HepG2 (cell line): ENCODE results near the gene WWC2. TPM values are rescaled to one million over a fixed set of nuclear protein-coding genes. Genes with fewer than 3 reads are reported as not detected.

ENCODE experiments used
- ELF3 ChIP-seq: IDR thresholded peaks from 2 replicates; pipeline ENCODE4 v1.6.1; 2016; ENCODE audit warnings: missing genetic modification reagents, missing compliant biosample characterization
- NONO ChIP-seq, 2 experiments: fragments of 450-650 bp in 1 of 2; sonication (generic) in 1 of 2; formaldehyde crosslinking in 1 of 2; IDR thresholded peaks in 1 of 2; conservative IDR thresholded peaks in 1 of 2; 2 replicates each; pipeline versions ENCODE4 v1.6.1 to v1.8.0; 2017 to 2022; ENCODE audit warnings: mild to moderate bottlenecking in 1 of 2, missing genetic modification reagents in 1 of 2, moderate library complexity in 1 of 2
- PHF21A ChIP-seq: sonication (generic); formaldehyde crosslinking; IDR thresholded peaks from 2 replicates; pipeline ENCODE4 v1.5.0; 2020; ENCODE audit warnings: mild to moderate bottlenecking, missing genetic modification reagents
- ZNF280B ChIP-seq: sonication (generic); formaldehyde crosslinking; IDR thresholded peaks from 2 replicates; pipeline ENCODE4 v1.5.0; 2020; ENCODE audit warnings: missing genetic modification reagents, mild to moderate bottlenecking, borderline replicate concordance
- ZNF34 ChIP-seq: sonication (generic); formaldehyde crosslinking; IDR thresholded peaks from 2 replicates; pipeline ENCODE4 v1.4.0; 2020; ENCODE audit warnings: mild to moderate bottlenecking, missing genetic modification reagents, borderline replicate concordance
- ZSCAN25 ChIP-seq: sonication (generic); formaldehyde crosslinking; IDR thresholded peaks from 2 replicates; pipeline ENCODE4 v1.8.0; 2022; ENCODE audit warnings: mild to moderate bottlenecking, missing genetic modification reagents
- polyA plus RNA-seq, 8 experiments: library from polyadenylated mRNA; depleted of rRNA in 3 of 8; stranded (reverse) in 7 of 8; unstranded in 1 of 8; fragments of >200 nt; fragmentation: Illumina TruSeq in 4 of 8; extraction: Trizol in 4 of 8; gene quantifications; 2 replicates each; pipeline versions ENCODE4 v1.2.1 to v1.2.3, GENCODE V29; 2011 to 2016; ENCODE audit warnings: low read depth in 4 of 8, missing spikeins in 1 of 8, mixed read lengths in 1 of 8; ENCODE audit not compliant: insufficient read depth in 1 of 8
- total RNA-seq, 5 experiments: library from RNA; depleted of rRNA; stranded (reverse); fragments of >200 nt; fragmentation: Illumina TruSeq; extraction: Trizol; gene quantifications; 2 replicates each; pipeline ENCODE4 v1.2.3, GENCODE V29; 2016; ENCODE audit warnings: low read depth in 1 of 5
- TF ChIP-seq, protein P1 (sequence below): sonication (generic); formaldehyde crosslinking; IDR thresholded peaks from 2 replicates; pipeline ENCODE4 v1.4.0; 2020; ENCODE audit warnings: mild to moderate bottlenecking, missing genetic modification reagents, borderline replicate concordance
- TF ChIP-seq, protein P2 (sequence below): sonication (generic); formaldehyde crosslinking; IDR thresholded peaks from 2 replicates; pipeline ENCODE4 v1.5.0; 2020; ENCODE audit warnings: mild to moderate bottlenecking, missing genetic modification reagents
- TF ChIP-seq, protein P3 (sequence below): sonication (generic); formaldehyde crosslinking; IDR thresholded peaks from 2 replicates; pipeline ENCODE4 v1.8.1; 2022; ENCODE audit warnings: mild to moderate bottlenecking, missing genetic modification reagents
- TF ChIP-seq, protein P4 (sequence below): sonication (generic); formaldehyde crosslinking; IDR thresholded peaks from 2 replicates; pipeline ENCODE4 v1.4.0; 2020; ENCODE audit warnings: missing genetic modification reagents, mild to moderate bottlenecking, borderline replicate concordance
- TF ChIP-seq, protein P5 (sequence below): sonication (generic); formaldehyde crosslinking; IDR thresholded peaks from 2 replicates; pipeline ENCODE4 v1.4.0; 2020; ENCODE audit warnings: missing genetic modification reagents

WWC2 gene
- total and polyA plus RNA-seq, 2 of the 13 experiments (the other 11 are each of a cell fraction or from before 2014, with no cell fraction given), result 40.0 to 50.1 TPM

DNA sequence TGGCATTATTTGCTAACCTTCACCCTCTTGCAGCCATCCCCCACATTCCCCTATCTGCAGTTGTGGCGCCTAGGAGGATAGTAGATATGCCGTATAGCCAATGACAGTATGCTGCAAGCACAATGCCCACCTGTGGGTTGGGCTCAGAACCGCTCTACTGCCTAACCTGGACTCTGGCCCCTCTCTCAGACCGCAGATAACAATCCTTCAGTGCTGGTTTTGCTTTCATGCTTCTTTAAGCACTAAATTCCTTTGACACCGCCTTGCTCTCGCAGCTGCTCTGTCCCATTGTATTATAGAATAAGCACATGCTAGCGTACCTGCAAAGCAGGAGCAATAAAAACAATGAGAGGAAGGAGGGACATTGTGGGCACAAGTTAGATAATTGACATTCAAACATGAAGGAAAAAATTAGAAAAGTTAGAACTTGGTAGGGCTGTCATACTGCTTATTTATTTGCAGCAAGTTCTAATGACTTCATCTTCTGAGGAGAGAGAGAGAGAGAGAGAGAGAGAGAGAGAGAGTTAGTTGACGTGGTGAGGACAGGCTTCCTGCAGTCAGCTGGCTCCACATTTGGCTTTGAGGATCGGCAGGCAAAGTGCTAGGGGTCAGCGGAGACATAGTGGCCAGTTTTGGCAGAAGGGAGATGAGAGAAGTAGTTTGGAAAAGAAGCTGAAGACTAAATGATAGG lies 55.8 kb downstream of the WWC2 start (continued):
- TF ChIP-seq, protein P1, sequence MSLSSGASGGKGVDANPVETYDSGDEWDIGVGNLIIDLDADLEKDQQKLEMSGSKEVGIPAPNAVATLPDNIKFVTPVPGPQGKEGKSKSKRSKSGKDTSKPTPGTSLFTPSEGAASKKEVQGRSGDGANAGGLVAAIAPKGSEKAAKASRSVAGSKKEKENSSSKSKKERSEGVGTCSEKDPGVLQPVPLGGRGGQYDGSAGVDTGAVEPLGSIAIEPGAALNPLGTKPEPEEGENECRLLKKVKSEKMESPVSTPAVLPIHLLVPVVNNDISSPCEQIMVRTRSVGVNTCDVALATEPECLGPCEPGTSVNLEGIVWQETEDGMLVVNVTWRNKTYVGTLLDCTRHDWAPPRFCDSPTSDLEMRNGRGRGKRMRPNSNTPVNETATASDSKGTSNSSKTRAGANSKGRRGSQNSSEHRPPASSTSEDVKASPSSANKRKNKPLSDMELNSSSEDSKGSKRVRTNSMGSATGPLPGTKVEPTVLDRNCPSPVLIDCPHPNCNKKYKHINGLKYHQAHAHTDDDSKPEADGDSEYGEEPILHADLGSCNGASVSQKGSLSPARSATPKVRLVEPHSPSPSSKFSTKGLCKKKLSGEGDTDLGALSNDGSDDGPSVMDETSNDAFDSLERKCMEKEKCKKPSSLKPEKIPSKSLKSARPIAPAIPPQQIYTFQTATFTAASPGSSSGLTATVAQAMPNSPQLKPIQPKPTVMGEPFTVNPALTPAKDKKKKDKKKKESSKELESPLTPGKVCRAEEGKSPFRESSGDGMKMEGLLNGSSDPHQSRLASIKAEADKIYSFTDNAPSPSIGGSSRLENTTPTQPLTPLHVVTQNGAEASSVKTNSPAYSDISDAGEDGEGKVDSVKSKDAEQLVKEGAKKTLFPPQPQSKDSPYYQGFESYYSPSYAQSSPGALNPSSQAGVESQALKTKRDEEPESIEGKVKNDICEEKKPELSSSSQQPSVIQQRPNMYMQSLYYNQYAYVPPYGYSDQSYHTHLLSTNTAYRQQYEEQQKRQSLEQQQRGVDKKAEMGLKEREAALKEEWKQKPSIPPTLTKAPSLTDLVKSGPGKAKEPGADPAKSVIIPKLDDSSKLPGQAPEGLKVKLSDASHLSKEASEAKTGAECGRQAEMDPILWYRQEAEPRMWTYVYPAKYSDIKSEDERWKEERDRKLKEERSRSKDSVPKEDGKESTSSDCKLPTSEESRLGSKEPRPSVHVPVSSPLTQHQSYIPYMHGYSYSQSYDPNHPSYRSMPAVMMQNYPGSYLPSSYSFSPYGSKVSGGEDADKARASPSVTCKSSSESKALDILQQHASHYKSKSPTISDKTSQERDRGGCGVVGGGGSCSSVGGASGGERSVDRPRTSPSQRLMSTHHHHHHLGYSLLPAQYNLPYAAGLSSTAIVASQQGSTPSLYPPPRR, result peak; percentile 57; the same call in 1 of the 2 replicates
- TF ChIP-seq, protein P2, sequence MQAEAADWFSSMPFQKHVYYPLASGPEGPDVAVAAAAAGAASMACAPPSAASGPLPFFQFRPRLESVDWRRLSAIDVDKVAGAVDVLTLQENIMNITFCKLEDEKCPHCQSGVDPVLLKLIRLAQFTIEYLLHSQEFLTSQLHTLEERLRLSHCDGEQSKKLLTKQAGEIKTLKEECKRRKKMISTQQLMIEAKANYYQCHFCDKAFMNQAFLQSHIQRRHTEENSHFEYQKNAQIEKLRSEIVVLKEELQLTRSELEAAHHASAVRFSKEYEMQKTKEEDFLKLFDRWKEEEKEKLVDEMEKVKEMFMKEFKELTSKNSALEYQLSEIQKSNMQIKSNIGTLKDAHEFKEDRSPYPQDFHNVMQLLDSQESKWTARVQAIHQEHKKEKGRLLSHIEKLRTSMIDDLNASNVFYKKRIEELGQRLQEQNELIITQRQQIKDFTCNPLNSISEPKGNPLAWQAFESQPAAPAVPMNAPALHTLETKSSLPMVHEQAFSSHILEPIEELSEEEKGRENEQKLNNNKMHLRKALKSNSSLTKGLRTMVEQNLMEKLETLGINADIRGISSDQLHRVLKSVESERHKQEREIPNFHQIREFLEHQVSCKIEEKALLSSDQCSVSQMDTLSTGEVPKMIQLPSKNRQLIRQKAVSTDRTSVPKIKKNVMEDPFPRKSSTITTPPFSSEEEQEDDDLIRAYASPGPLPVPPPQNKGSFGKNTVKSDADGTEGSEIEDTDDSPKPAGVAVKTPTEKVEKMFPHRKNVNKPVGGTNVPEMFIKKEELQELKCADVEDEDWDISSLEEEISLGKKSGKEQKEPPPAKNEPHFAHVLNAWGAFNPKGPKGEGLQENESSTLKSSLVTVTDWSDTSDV, result no peak
- TF ChIP-seq ELF3 (no peak), NONO (IDR thresholded peaks at IDR 0.05) (no peak), NONO (CRISPR knock-in tag; conservative IDR thresholded peaks at IDR 0.05) (peak; percentile 48; the same call in 1 of the 2 replicates), ZNF280B (CRISPR knock-in tag) (no peak), ZNF34 (CRISPR knock-in tag) (no peak), PHF21A (CRISPR knock-in tag) (peak; percentile 44; the same call in 1 of the 2 replicates), ZSCAN25 (CRISPR knock-in tag) (no peak)
- TF ChIP-seq, protein P3, sequence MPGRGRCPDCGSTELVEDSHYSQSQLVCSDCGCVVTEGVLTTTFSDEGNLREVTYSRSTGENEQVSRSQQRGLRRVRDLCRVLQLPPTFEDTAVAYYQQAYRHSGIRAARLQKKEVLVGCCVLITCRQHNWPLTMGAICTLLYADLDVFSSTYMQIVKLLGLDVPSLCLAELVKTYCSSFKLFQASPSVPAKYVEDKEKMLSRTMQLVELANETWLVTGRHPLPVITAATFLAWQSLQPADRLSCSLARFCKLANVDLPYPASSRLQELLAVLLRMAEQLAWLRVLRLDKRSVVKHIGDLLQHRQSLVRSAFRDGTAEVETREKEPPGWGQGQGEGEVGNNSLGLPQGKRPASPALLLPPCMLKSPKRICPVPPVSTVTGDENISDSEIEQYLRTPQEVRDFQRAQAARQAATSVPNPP (CRISPR knock-in tag), result no peak
- TF ChIP-seq, protein P4, sequence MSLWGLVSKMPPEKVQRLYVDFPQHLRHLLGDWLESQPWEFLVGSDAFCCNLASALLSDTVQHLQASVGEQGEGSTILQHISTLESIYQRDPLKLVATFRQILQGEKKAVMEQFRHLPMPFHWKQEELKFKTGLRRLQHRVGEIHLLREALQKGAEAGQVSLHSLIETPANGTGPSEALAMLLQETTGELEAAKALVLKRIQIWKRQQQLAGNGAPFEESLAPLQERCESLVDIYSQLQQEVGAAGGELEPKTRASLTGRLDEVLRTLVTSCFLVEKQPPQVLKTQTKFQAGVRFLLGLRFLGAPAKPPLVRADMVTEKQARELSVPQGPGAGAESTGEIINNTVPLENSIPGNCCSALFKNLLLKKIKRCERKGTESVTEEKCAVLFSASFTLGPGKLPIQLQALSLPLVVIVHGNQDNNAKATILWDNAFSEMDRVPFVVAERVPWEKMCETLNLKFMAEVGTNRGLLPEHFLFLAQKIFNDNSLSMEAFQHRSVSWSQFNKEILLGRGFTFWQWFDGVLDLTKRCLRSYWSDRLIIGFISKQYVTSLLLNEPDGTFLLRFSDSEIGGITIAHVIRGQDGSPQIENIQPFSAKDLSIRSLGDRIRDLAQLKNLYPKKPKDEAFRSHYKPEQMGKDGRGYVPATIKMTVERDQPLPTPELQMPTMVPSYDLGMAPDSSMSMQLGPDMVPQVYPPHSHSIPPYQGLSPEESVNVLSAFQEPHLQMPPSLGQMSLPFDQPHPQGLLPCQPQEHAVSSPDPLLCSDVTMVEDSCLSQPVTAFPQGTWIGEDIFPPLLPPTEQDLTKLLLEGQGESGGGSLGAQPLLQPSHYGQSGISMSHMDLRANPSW, result no peak
- TF ChIP-seq, protein P5, sequence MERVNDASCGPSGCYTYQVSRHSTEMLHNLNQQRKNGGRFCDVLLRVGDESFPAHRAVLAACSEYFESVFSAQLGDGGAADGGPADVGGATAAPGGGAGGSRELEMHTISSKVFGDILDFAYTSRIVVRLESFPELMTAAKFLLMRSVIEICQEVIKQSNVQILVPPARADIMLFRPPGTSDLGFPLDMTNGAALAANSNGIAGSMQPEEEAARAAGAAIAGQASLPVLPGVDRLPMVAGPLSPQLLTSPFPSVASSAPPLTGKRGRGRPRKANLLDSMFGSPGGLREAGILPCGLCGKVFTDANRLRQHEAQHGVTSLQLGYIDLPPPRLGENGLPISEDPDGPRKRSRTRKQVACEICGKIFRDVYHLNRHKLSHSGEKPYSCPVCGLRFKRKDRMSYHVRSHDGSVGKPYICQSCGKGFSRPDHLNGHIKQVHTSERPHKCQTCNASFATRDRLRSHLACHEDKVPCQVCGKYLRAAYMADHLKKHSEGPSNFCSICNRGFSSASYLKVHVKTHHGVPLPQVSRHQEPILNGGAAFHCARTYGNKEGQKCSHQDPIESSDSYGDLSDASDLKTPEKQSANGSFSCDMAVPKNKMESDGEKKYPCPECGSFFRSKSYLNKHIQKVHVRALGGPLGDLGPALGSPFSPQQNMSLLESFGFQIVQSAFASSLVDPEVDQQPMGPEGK (CRISPR knock-in tag), result peak; percentile 27; the same call in 1 of the 2 replicates
